ENCODE measurements around the gene RARRES1. TPM values are rescaled to one million over a fixed set of nuclear protein-coding genes. Genes with fewer than 3 reads are reported as not detected.
"Not testable (repeated sequence)": the region's sequence is repeated elsewhere in the genome, so short reads cannot be mapped to it uniquely, and the experiment has no call there.

RARRES1 gene
- polyA plus RNA-seq, 1 donor from 2014 or later: 0.28 TPM

- Mint-ChIP-seq H3K27ac (peak overlapping the region in 1 of 3 donors; percentile 28), H3K4me1 (peaks cover 0 to 3% (median 1%) of the 10 kb centered on the region in 3 donors), H3K36me3 (no peaks in the 10 kb centered on the region), H3K9me3 (no peaks in the 10 kb centered on the region), H3K4me3 (no peak overlapping the region), H3K27me3 (no peaks in the 10 kb centered on the region)
Observed at GRCh38 chr3:158702815-158703481, 29.3 kb downstream of the RARRES1 start.

- Mint-ChIP-seq H3K4me1 (peaks cover 0 to 5% (median 1%) of the 10 kb centered on the region in 3 donors), H3K27me3 (no peaks in the 10 kb centered on the region), H3K4me3 (no peak overlapping the region), H3K27ac (no peak overlapping the region), H3K36me3 (no peaks in the 10 kb centered on the region), H3K9me3 (no peaks in the 10 kb centered on the region)
Observed at GRCh38 chr3:158701420-158702065, 30.7 kb downstream of the RARRES1 start.

DNA sequence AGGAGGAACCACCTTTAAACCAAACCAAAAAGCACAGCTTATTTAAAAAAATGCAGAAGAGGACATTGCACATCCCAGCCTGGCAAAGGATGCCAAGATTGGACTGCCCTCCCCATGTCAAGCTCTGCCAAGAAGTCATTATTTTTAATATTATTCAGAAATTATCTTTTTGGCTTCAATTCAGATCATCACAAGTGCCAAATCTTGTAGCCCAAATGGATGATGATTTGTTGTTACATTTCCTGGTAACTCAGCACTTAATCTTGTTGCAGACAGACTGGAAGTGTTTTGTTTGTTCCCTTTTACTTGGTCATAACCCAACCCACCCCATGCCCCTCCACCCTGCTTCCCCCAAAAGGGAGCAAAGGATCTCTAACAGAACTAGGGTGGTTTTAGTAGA is 31.7 kb downstream of the RARRES1 start:
- Mint-ChIP-seq H3K9me3 (no peaks in the 10 kb centered on the region), H3K36me3 (no peaks in the 10 kb centered on the region), H3K27ac (no peak overlapping the region), H3K27me3 (no peaks in the 10 kb centered on the region), H3K4me3 (no peak overlapping the region), H3K4me1 (peaks cover 0 to 5% (median 1%) of the 10 kb centered on the region in 3 donors)

- H3K4me1 Mint-ChIP-seq: peaks cover 0 to 5% (median 1%) of the 10 kb centered on the region in 3 donors
- H3K27ac Mint-ChIP-seq: no peak overlapping the region
- no peaks in the 10 kb centered on the region for H3K27me3 Mint-ChIP-seq
- no peak overlapping the region for H3K4me3 Mint-ChIP-seq
- H3K36me3 Mint-ChIP-seq: peaks cover 16% of the 10 kb centered on the region
- no peaks in the 10 kb centered on the region for H3K9me3 Mint-ChIP-seq
Observed at GRCh38 chr3:158696618-158697017, 35.6 kb downstream of the RARRES1 start.

GRCh38 chr3:158693866-158694456 is 38.3 kb downstream of the RARRES1 start:
- H3K9me3 Mint-ChIP-seq, H3K4me1 Mint-ChIP-seq, H3K4me3 Mint-ChIP-seq, H3K27ac Mint-ChIP-seq, H3K27me3 Mint-ChIP-seq: not testable (repeated sequence)
- peaks cover 19% of the 10 kb centered on the region for H3K36me3 Mint-ChIP-seq

GRCh38 chr3:158685159-158685558 is 47.1 kb downstream of the RARRES1 start:
- Mint-ChIP-seq H3K4me3 (no peak overlapping the region), H3K27me3 (no peaks in the 10 kb centered on the region), H3K4me1 (peaks cover 0 to 3% (median 0%) of the 10 kb centered on the region in 3 donors), H3K36me3 (peaks cover 9% of the 10 kb centered on the region), H3K27ac (no peak overlapping the region), H3K9me3 (no peaks in the 10 kb centered on the region)

DNA sequence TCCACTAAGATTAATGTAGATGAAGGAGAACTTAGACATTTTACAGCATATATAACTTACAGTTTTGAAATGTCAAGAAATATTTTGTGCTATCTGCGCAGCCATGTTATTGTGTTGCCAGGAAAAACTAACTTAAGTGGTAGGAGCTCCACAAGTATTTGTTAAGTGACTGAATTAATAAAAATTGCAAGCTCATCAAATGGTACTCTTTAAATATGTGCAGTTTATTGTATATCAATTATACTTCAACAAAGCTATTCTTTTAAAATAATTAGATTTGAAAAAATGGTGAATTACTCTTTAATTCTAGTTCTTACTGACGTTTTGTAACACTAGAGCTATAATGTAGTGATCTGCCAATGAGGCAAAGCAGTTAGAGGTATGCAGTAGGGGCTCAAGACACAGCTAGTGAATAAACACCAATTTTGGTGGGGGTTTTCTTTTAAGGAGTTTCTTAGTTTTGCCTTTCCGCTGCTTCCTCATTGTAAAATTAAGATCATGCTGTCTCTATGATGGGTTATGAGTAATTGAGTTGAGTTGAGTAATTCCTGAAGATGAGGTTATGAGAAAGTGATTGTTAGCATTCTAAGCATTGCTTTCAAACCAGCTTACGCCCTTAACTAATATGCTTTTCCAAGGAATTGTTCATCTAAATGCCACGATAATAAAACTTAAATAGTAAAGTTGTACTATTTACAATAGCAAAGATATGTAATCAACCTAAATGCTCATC is 48.9 kb downstream of the RARRES1 start:
- Mint-ChIP-seq H3K9me3 (no peaks in the 10 kb centered on the region), H3K36me3 (peaks cover 9% of the 10 kb centered on the region), H3K27ac (peak overlapping the region in 1 of 3 donors; percentile 37), H3K4me1 (peaks cover 0 to 3% (median 0%) of the 10 kb centered on the region in 3 donors), H3K27me3 (no peaks in the 10 kb centered on the region), H3K4me3 (no peak overlapping the region)

DNA sequence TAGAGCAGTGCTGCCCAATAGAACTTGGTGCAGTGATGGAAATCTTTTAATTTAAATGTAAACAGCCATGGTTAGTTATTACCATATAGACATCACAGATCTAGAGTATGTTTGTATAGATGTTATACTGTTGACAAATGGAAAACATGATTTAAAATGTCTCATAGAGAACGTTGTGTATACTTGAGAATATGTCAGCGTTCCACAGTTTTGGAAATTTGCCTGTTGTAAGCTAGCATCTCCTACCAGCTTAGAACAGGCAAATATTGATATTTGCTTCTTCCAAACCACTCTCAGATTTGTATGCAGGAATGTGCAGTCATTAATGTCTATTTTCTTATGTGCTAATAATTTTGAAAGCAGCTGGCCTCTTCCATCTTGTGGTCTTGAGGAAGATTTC is 51.4 kb downstream of the RARRES1 start:
- peaks cover 0 to 3% (median 0%) of the 10 kb centered on the region in 3 donors for H3K4me1 Mint-ChIP-seq
- H3K36me3 Mint-ChIP-seq: peaks cover 7% of the 10 kb centered on the region
- H3K4me3 Mint-ChIP-seq: no peak overlapping the region

GRCh38 chr3:158679547-158680000 is 52.7 kb downstream of the RARRES1 start:
- no peaks in the 10 kb centered on the region for H3K9me3 Mint-ChIP-seq
- H3K4me3 Mint-ChIP-seq: no peak overlapping the region
- H3K36me3 Mint-ChIP-seq: peaks cover 7% of the 10 kb centered on the region
- no peak overlapping the region for H3K27ac Mint-ChIP-seq
- peaks cover 0 to 3% (median 0%) of the 10 kb centered on the region in 3 donors for H3K4me1 Mint-ChIP-seq
- H3K27me3 Mint-ChIP-seq: no peaks in the 10 kb centered on the region

More for the DNA sequence above, 51.4 kb downstream of the RARRES1 start:
- Mint-ChIP-seq H3K27ac (no peak overlapping the region), H3K9me3 (no peaks in the 10 kb centered on the region), H3K27me3 (no peaks in the 10 kb centered on the region)

GRCh38 chr3:158678687-158679086 is 53.6 kb downstream of the RARRES1 start:
- H3K27ac Mint-ChIP-seq: no peak overlapping the region
- no peaks in the 10 kb centered on the region for H3K4me1 Mint-ChIP-seq
- no peak overlapping the region for H3K4me3 Mint-ChIP-seq
- H3K27me3 Mint-ChIP-seq: no peaks in the 10 kb centered on the region
- peaks cover 5% of the 10 kb centered on the region for H3K36me3 Mint-ChIP-seq
- no peaks in the 10 kb centered on the region for H3K9me3 Mint-ChIP-seq

DNA sequence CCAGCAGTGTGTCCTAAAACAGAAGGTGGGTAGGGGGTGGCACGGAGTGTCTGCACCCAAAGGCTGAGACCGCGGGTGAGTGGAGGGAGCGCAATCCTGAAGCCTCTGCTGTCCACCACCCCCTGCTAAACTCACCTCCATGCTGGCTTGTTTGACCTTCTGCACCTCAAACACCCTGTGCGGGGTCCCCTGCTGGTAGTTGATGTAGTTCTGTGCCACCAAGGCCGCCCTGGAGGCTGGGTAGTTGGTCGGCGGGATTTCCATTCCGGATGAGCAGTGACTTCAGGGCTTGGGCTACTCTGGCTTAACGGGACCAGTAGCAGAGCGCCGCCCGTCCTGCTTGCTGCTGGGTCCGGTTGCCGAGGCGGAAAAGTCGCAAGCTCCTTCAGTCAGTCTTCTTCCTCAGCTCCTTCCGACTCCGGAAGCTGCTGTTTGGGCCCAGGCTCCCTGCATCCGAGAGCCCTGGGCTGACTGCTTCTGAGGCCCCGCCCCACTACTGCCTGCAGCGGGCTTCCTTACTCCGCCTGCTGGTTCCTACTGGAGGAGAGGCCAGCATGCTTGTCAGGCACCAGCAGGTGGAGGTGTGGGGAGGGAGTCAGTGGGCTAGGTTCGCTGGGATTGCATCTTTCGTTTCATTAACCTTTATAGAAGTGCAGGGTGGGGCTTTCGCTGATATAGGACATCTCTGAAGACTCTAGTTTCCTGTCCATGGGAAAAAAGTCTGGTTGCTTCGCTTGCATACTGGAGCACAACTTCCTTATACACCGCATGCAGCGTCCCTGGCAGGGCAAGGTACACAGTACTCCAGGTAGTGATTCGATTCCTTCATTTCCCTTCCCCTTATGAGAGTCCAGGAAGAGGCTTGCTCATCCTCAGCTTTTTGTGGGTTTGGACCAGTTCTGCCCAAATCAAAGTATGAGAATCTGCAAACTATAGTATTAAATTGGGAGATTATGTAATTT is 59.8 kb downstream of the RARRES1 start, which contains the start of gene LXN:
LXN (minus strand) TSS at position 434 of the 962 bp plus-strand sequence; CDS start at position 264, 170 bp downstream.
- H3K9me3 Mint-ChIP-seq: no peaks in the 10 kb centered on the region
- peak within 1 kb of the TSS; percentile 90 to 98 (median 96) for H3K4me3 Mint-ChIP-seq
- H3K36me3 Mint-ChIP-seq: peaks cover 9% of the 10 kb centered on the region
- H3K4me1 Mint-ChIP-seq: peaks cover 12 to 14% (median 14%) of the 10 kb centered on the region in 3 donors
- H3K27ac Mint-ChIP-seq: peak within 1 kb of the TSS; percentile 66 to 85 (median 84)
- no peaks in the 10 kb centered on the region for H3K27me3 Mint-ChIP-seq

DNA sequence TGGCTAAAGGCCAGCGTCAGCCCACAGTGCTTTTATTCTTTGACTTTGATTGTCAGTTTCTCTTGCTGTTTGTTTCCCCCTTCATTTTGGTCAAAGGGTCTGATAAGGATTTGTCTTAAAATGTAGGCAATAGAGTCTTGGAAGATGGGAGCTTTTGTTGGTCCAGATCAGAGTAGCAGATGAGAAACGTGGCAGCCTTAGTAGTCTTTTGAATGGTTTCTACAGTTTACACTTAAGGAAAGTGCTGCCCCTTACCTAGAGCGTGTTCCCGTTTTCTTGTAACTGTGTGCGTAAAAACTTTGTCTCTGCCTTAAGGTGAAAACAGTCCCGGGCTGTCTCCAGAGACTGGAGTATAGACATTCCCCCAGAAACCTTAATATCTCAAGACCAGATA is 60.4 kb downstream of the RARRES1 start:
- Mint-ChIP-seq H3K4me3 (peak overlapping the region; percentile 90 to 98 (median 96)), H3K27me3 (no peaks in the 10 kb centered on the region), H3K4me1 (peaks cover 12 to 14% (median 14%) of the 10 kb centered on the region in 3 donors), H3K27ac (peak overlapping the region in 2 of 3 donors; percentile 84 to 85), H3K9me3 (no peaks in the 10 kb centered on the region), H3K36me3 (peaks cover 10% of the 10 kb centered on the region)

DNA sequence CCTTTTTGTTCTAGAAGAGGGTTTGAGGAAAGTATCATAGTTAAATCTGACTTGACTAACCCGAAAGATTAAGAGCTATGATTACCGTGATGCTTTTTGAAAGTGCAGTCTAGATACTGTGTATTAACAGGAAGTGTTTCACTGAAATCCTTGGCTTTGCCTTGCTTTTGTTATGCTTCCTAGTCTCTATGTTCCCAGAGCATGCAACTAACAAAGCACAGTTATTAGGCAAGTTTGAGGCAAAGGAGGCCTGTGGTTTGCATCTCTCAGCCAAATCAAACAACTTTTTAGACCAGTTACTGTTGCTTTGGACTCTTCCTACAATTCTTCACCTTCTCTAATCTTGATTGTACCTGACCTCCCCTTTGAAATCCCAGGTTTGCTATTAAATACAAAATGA is 63.8 kb downstream of the RARRES1 start:
- Mint-ChIP-seq H3K4me1 (peaks cover 12 to 14% (median 14%) of the 10 kb centered on the region in 3 donors), H3K27ac (no peak overlapping the region), H3K4me3 (no peak overlapping the region), H3K36me3 (peaks cover 8% of the 10 kb centered on the region), H3K9me3 (no peaks in the 10 kb centered on the region), H3K27me3 (no peaks in the 10 kb centered on the region)

GRCh38 chr3:158666416-158666815 is 65.8 kb downstream of the RARRES1 start:
- Mint-ChIP-seq H3K27ac (no peak overlapping the region), H3K9me3 (no peaks in the 10 kb centered on the region), H3K36me3 (peaks cover 9% of the 10 kb centered on the region)

More at GRCh38 chr3:158666416-158666815, 65.8 kb downstream of the RARRES1 start:
- Mint-ChIP-seq H3K4me1 (peaks cover 0 to 4% (median 2%) of the 10 kb centered on the region in 3 donors), H3K4me3 (no peak overlapping the region), H3K27me3 (no peaks in the 10 kb centered on the region)
